GM10248 (cell line): Measurements from ENCODE around the gene AMPD2.

Experiments used
- CTCF ChIA-PET: fragments of 300-600 bp; sonication (Branson Sonifier 250); formaldehyde crosslinking; extraction: SDS; loops from one replicate; lab custom pipeline; 2021; ENCODE audit warnings: antibody characterized with exemption; lab: Yijun Ruan, JAX
- POLR2A ChIA-PET: fragments of 350-650 bp; sonication (Branson Sonifier 250); formaldehyde crosslinking; extraction: SDS; loops from one replicate; lab custom pipeline; 2020; ENCODE audit warnings: antibody characterized with exemption; lab: Yijun Ruan, JAX
- DNase-seq: peaks from one replicate; pipeline ENCODE4 v3.0.0; 2012; ENCODE audit errors: extremely low spot score
- CTCF ChIP-seq: IDR thresholded peaks from 2 replicates; pipeline ENCODE4 v1.5.1; 2012; ENCODE audit warnings: mild to moderate bottlenecking, low read depth; ENCODE audit errors: extremely low read depth, missing control alignments, control extremely low read depth

The AMPD2 gene

GRCh38 chr1:109598156-109598555 lies 21.5 kb upstream of the AMPD2 start:
- CTCF ChIA-PET, result interaction anchor here (0.7 to 1.3 kb wide), 5 partner anchors 31 to 52 kb away, joined by 3 to 4 read pairs (median 3); no protein-coding TSS in a partner anchor
- TF ChIP-seq CTCF, result no peak
- POLR2A ChIA-PET, result no interaction called here
- DNase-seq, result no peak

- ChIA-PET POLR2A (no interaction called here), CTCF (interaction anchor here (4.2 kb wide), 1 partner anchor 41 kb away, joined by 24 read pairs; no protein-coding TSS in a partner anchor)
- TF ChIP-seq CTCF, result no peak
- DNase-seq, result no peak
These were observed 21.0 kb upstream of the AMPD2 start for GRCh38 chr1:109598655-109599054.

- CTCF ChIA-PET, result interaction anchor here (2.4 kb wide), 1 partner anchor 12 kb away, joined by 9 read pairs; no protein-coding TSS in a partner anchor
- POLR2A ChIA-PET, result no interaction called here
- DNase-seq, result no peak
These were observed 16.4 kb upstream of the AMPD2 start for GRCh38 chr1:109603229-109603628.

GRCh38 chr1:109605381-109605780 lies 14.3 kb upstream of the AMPD2 start:
- ChIA-PET POLR2A (no interaction called here), CTCF (interaction anchor here (0.8 to 2.7 kb wide), 10 partner anchors 8 to 185 kb away, joined by 3 to 12 read pairs (median 4); no protein-coding TSS in a partner anchor)
- DNase-seq, result no peak
- TF ChIP-seq CTCF, result no peak

More at GRCh38 chr1:109603229-109603628, 16.4 kb upstream of the AMPD2 start:
- TF ChIP-seq CTCF, result no peak

- no peak for DNase-seq
- ChIA-PET POLR2A (no interaction called here), CTCF (interaction anchor here (1.7 to 2.6 kb wide), 4 partner anchors 10 to 77 kb away, joined by 4 to 10 read pairs (median 6); partner anchors contain the start of genes AMPD2 and GNAT2)
- no peak for TF ChIP-seq CTCF
These were observed 9.8 kb upstream of the AMPD2 start for GRCh38 chr1:109609881-109610280.

- CTCF ChIA-PET, result interaction anchor here (2.4 to 4.1 kb wide), 3 partner anchors 29 to 65 kb away, joined by 5 to 32 read pairs (median 7); no protein-coding TSS in a partner anchor
- POLR2A ChIA-PET, result no interaction called here
- DNase-seq, result no peak
- TF ChIP-seq CTCF, result no peak
These were observed 8.9 kb upstream of the AMPD2 start for GRCh38 chr1:109610609-109611307.
